H1 (cell line): ENCODE results near the gene PPP1CA. TPM values are rescaled to one million over a fixed set of nuclear protein-coding genes. Genes with fewer than 3 reads are reported as not detected.

Experiments
- BCL11A ChIP-seq, 2 experiments: IDR thresholded peaks; one replicate each; pipeline ENCODE4 v1.6.1; 2011; ENCODE audit warnings: low read depth in 2 of 2, low read length in 2 of 2, mild to moderate bottlenecking in 2 of 2
- CHD1 ChIP-seq: IDR thresholded peaks from 2 replicates; pipeline ENCODE4 v1.6.1; 2012; ENCODE audit warnings: low read depth, low read length, improper control_type of control experiment
- HDAC6 ChIP-seq: IDR thresholded peaks from one replicate; pipeline ENCODE4 v1.7.1; 2012; ENCODE audit warnings: low read depth, mild to moderate bottlenecking, inconsistent platforms, low read length, moderate library complexity
- NRF1 ChIP-seq: IDR thresholded peaks from 2 replicates; pipeline ENCODE4 v1.6.1; 2011; ENCODE audit warnings: mild to moderate bottlenecking, low read depth, low read length, improper control_type of control experiment
- RNF2 ChIP-seq: fragments of 200-900, 300-1000 bp; sonication (generic); IDR thresholded peaks from 2 replicates; pipeline ENCODE4 v1.7.1; 2016; ENCODE audit warnings: borderline replicate concordance, low read depth, mild to moderate bottlenecking, antibody characterized with exemption, low read length; ENCODE audit not compliant: poor library complexity, severe bottlenecking; ENCODE audit errors: missing control alignments
- SAP30 ChIP-seq: fragments of 300-600 bp; sonication (generic); IDR thresholded peaks from 2 replicates; pipeline ENCODE4 v1.7.1; 2012; ENCODE audit warnings: low read length, moderate library complexity, mild to moderate bottlenecking, inconsistent platforms; ENCODE audit not compliant: insufficient read depth, insufficient replicate concordance
- SIRT6 ChIP-seq: IDR thresholded peaks from one replicate; pipeline ENCODE4 v1.7.1; 2012; ENCODE audit warnings: low read length, inconsistent platforms
- ZNF274 ChIP-seq: IDR thresholded peaks from 2 replicates; pipeline ENCODE4 v1.7.0; 2012; ENCODE audit warnings: low read length, borderline replicate concordance; ENCODE audit errors: extremely low read depth
- polyA plus RNA-seq, 7 experiments: library from polyadenylated mRNA; depleted of rRNA in 3 of 7; stranded (reverse) in 5 of 7; unstranded in 2 of 7; fragments of >200 nt in 5 of 7; fragments of 200-250 nt in 2 of 7; gene quantifications; 1 replicate in 5 of 7; 2 replicates in 1 of 7; 4 replicates in 1 of 7; pipeline versions ENCODE4 v1.2.1 to v1.2.3, GENCODE V29; 2011 to 2013; ENCODE audit warnings: missing spikeins in 2 of 7, mixed read lengths in 2 of 7
- total RNA-seq: library from RNA; stranded (reverse); fragmentation: NEBNext Ultra II Directional; extraction: Animal tissue kit (Norgen Biotek cat#: 25700); gene quantifications from 2 replicates; pipeline ENCODE4 v1.2.1, GENCODE V29; 2021
- TF ChIP-seq, protein P1 (sequence below): fragments of 300-600 bp; sonication (generic); IDR thresholded peaks from 2 replicates; pipeline ENCODE4 v1.7.1; 2012; ENCODE audit warnings: low read length, moderate library complexity, mild to moderate bottlenecking, inconsistent platforms; ENCODE audit not compliant: insufficient replicate concordance
- TF ChIP-seq, protein P2 (sequence below): IDR thresholded peaks from 2 replicates; pipeline ENCODE4 v1.6.1; 2012; ENCODE audit warnings: inconsistent platforms

The PPP1CA gene
- total and polyA plus RNA-seq, 2 of the 8 experiments (the other 6 are each of a cell fraction or from before 2014, with no cell fraction given), result 198 to 359 TPM

DNA sequence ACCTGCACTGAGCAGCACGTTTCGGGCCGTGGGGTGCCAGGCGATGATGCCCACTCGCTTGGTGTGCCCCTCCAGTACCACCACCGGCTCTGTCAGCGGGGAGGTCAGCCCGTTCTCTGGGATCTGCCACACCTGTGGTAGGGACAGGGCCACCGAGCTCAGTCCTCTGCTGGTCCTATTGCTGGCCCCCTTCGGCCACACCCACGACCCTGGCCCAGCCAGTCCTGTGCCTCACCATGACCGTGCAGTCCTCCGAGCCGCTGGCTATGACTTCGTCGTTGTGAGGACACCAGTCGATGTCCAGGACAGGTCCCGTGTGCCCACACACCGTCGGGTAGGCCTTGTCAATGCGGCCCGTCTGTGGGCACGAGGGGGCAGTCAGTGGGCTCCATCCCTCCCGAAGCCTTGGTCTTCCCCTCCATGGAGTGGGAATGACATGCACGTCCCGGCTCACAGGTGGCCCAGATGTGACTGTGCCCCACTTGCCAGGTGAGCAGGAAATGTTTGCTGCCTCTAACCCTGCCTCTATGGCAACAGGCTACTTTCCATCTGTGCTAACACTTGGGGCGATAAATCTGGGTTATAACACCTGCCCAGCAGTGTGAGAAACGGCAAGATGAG, 40.2 kb upstream of the PPP1CA start (continued):
- TF ChIP-seq, protein P1, sequence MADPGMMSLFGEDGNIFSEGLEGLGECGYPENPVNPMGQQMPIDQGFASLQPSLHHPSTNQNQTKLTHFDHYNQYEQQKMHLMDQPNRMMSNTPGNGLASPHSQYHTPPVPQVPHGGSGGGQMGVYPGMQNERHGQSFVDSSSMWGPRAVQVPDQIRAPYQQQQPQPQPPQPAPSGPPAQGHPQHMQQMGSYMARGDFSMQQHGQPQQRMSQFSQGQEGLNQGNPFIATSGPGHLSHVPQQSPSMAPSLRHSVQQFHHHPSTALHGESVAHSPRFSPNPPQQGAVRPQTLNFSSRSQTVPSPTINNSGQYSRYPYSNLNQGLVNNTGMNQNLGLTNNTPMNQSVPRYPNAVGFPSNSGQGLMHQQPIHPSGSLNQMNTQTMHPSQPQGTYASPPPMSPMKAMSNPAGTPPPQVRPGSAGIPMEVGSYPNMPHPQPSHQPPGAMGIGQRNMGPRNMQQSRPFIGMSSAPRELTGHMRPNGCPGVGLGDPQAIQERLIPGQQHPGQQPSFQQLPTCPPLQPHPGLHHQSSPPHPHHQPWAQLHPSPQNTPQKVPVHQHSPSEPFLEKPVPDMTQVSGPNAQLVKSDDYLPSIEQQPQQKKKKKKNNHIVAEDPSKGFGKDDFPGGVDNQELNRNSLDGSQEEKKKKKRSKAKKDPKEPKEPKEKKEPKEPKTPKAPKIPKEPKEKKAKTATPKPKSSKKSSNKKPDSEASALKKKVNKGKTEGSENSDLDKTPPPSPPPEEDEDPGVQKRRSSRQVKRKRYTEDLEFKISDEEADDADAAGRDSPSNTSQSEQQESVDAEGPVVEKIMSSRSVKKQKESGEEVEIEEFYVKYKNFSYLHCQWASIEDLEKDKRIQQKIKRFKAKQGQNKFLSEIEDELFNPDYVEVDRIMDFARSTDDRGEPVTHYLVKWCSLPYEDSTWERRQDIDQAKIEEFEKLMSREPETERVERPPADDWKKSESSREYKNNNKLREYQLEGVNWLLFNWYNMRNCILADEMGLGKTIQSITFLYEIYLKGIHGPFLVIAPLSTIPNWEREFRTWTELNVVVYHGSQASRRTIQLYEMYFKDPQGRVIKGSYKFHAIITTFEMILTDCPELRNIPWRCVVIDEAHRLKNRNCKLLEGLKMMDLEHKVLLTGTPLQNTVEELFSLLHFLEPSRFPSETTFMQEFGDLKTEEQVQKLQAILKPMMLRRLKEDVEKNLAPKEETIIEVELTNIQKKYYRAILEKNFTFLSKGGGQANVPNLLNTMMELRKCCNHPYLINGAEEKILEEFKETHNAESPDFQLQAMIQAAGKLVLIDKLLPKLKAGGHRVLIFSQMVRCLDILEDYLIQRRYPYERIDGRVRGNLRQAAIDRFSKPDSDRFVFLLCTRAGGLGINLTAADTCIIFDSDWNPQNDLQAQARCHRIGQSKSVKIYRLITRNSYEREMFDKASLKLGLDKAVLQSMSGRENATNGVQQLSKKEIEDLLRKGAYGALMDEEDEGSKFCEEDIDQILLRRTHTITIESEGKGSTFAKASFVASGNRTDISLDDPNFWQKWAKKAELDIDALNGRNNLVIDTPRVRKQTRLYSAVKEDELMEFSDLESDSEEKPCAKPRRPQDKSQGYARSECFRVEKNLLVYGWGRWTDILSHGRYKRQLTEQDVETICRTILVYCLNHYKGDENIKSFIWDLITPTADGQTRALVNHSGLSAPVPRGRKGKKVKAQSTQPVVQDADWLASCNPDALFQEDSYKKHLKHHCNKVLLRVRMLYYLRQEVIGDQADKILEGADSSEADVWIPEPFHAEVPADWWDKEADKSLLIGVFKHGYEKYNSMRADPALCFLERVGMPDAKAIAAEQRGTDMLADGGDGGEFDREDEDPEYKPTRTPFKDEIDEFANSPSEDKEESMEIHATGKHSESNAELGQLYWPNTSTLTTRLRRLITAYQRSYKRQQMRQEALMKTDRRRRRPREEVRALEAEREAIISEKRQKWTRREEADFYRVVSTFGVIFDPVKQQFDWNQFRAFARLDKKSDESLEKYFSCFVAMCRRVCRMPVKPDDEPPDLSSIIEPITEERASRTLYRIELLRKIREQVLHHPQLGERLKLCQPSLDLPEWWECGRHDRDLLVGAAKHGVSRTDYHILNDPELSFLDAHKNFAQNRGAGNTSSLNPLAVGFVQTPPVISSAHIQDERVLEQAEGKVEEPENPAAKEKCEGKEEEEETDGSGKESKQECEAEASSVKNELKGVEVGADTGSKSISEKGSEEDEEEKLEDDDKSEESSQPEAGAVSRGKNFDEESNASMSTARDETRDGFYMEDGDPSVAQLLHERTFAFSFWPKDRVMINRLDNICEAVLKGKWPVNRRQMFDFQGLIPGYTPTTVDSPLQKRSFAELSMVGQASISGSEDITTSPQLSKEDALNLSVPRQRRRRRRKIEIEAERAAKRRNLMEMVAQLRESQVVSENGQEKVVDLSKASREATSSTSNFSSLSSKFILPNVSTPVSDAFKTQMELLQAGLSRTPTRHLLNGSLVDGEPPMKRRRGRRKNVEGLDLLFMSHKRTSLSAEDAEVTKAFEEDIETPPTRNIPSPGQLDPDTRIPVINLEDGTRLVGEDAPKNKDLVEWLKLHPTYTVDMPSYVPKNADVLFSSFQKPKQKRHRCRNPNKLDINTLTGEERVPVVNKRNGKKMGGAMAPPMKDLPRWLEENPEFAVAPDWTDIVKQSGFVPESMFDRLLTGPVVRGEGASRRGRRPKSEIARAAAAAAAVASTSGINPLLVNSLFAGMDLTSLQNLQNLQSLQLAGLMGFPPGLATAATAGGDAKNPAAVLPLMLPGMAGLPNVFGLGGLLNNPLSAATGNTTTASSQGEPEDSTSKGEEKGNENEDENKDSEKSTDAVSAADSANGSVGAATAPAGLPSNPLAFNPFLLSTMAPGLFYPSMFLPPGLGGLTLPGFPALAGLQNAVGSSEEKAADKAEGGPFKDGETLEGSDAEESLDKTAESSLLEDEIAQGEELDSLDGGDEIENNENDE, result no peak
- no peak for TF ChIP-seq HDAC6
- no peak for TF ChIP-seq RNF2
- no peak for TF ChIP-seq ZNF274
- no peak for TF ChIP-seq CHD1
- no peak for TF ChIP-seq SAP30
- TF ChIP-seq SIRT6, result no peak
- TF ChIP-seq, protein P2, sequence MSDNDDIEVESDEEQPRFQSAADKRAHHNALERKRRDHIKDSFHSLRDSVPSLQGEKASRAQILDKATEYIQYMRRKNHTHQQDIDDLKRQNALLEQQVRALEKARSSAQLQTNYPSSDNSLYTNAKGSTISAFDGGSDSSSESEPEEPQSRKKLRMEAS, result no peak
- no peak for TF ChIP-seq NRF1
- TF ChIP-seq BCL11A (IDR thresholded peaks at IDR 0.05; ENCODE audit: low read depth in 2 of 2, low read length in 2 of 2), result no peak
